IPS-20b (cell line): ENCODE results near the gene CACNA1I.

Experiments used
- H3K27ac ChIP-seq: one replicate; pipeline ENCODE4 v1.5.1; 2013; ENCODE audit warnings: low read length
- H3K27me3 ChIP-seq: 2 replicates; pipeline ENCODE4 v1.6.1; 2013; ENCODE audit warnings: mild to moderate bottlenecking, low read length, inconsistent platforms; ENCODE audit not compliant: insufficient read depth
- H3K36me3 ChIP-seq: 2 replicates; pipeline ENCODE4 v1.6.1; 2013; ENCODE audit warnings: low read depth, mild to moderate bottlenecking, inconsistent platforms, low read length, moderate library complexity; ENCODE audit not compliant: insufficient read depth
- H3K4me1 ChIP-seq: 2 replicates; pipeline ENCODE4 v1.6.1; 2013; ENCODE audit warnings: mild to moderate bottlenecking, control low read depth, inconsistent platforms, low read length, moderate library complexity; ENCODE audit not compliant: insufficient read depth
- H3K4me3 ChIP-seq: 2 replicates; pipeline ENCODE4 v1.5.1; 2013; ENCODE audit warnings: mild to moderate bottlenecking, low read length, inconsistent platforms
- H3K9ac ChIP-seq: 2 replicates; pipeline ENCODE4 v1.6.1; 2013; ENCODE audit warnings: low read depth, mild to moderate bottlenecking, inconsistent platforms, low read length, moderate library complexity
- H3K9me3 ChIP-seq: 2 replicates; pipeline ENCODE4 v1.6.1; 2013; ENCODE audit warnings: mild to moderate bottlenecking, low read depth, low read length, inconsistent platforms; ENCODE audit not compliant: insufficient read depth

The CACNA1I gene

GRCh38 chr22:39594411-39594810 is 23.9 kb downstream of the CACNA1I start:
- H3K36me3 ChIP-seq = no peaks in the 10 kb centered on the region
- no peak overlapping the region for H3K4me3 ChIP-seq
- H3K27me3 ChIP-seq = peaks cover 21% of the 10 kb centered on the region
- H3K4me1 ChIP-seq = no peaks in the 10 kb centered on the region; the same call in 1 of the 2 replicates
- H3K9ac ChIP-seq = no peak overlapping the region
- no peak overlapping the region for H3K27ac ChIP-seq
- H3K9me3 ChIP-seq = no peaks in the 10 kb centered on the region

- Histone ChIP-seq H3K4me1 (no peaks in the 10 kb centered on the region; the same call in 1 of the 2 replicates), H3K27ac (no peak overlapping the region), H3K9ac (no peak overlapping the region), H3K27me3 (peaks cover 21% of the 10 kb centered on the region), H3K4me3 (no peak overlapping the region), H3K9me3 (no peaks in the 10 kb centered on the region), H3K36me3 (no peaks in the 10 kb centered on the region)
Observed at GRCh38 chr22:39595622-39596172, 25.1 kb downstream of the CACNA1I start.

DNA sequence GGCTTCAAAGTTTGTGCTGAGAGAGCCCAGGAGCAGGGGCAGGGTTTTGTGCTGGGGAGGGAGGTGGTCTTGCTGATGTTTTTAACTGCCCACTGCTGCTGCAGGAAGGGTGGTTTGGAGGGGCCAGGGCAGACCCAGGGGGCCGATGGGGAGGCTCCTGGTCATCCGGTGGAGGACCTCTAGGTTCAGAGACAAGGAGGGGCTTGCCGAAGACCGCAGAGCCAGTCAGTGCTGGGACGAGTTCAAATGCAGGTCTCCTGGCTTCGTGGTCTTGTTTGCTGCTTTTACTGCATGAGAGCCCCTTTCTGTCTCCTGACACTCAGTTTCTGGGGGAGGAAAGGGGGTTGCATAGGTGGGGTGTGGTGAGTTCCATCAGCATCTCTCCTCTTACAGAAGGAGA is 26.0 kb downstream of the CACNA1I start:
- Histone ChIP-seq H3K9ac (no peak overlapping the region), H3K9me3 (no peaks in the 10 kb centered on the region), H3K27ac (no peak overlapping the region), H3K4me3 (no peak overlapping the region), H3K4me1 (no peaks in the 10 kb centered on the region; the same call in 1 of the 2 replicates), H3K36me3 (no peaks in the 10 kb centered on the region), H3K27me3 (peaks cover 21% of the 10 kb centered on the region)

GRCh38 chr22:39597236-39597869 is 26.8 kb downstream of the CACNA1I start:
- no peak overlapping the region for H3K27ac ChIP-seq
- no peaks in the 10 kb centered on the region for H3K36me3 ChIP-seq
- no peaks in the 10 kb centered on the region for H3K9me3 ChIP-seq
- no peak overlapping the region for H3K4me3 ChIP-seq
- H3K9ac ChIP-seq = no peak overlapping the region
- H3K4me1 ChIP-seq = no peaks in the 10 kb centered on the region; the same call in 1 of the 2 replicates
- peaks cover 21% of the 10 kb centered on the region for H3K27me3 ChIP-seq

- no peaks in the 10 kb centered on the region for H3K36me3 ChIP-seq
- H3K27me3 ChIP-seq = peaks cover 21% of the 10 kb centered on the region
- no peaks in the 10 kb centered on the region; the same call in 1 of the 2 replicates for H3K9me3 ChIP-seq
- no peak overlapping the region for H3K27ac ChIP-seq
- peak overlapping the region; percentile 64; the same call in 1 of the 2 replicates for H3K4me3 ChIP-seq
- no peaks in the 10 kb centered on the region for H3K4me1 ChIP-seq
- H3K9ac ChIP-seq = no peak overlapping the region
Observed at GRCh38 chr22:39598017-39598965, 27.7 kb downstream of the CACNA1I start.

DNA sequence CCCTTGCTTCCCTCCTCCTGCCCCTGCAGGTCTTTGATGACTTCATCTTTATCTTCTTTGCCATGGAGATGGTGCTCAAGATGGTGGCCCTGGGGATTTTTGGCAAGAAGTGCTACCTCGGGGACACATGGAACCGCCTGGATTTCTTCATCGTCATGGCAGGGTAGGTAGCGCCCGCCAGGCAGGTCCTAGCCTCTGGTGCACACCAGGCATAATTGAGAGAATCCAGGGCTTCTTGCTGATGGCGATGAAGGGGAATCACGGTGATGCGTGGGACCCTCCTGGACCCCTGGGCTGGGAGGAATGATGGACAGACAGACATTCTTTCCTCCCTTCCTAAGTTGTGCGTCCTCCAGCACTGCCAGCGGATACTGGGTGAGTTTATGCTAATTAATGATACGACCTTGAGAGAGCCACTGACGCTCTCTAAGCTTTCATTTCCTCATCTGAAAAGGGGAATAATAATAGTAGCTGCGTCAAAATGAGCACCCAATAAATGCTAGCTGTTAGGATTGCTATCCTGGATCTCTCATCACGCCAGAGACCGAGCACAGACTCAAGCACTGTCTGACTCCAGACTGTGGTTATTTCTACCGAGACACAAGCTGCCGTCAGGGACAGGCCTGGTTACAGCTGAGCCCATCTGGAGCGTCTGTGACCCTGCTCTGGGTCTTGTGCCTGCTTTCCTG is 30.1 kb downstream of the CACNA1I start:
- H3K4me1 ChIP-seq = no peaks in the 10 kb centered on the region

DNA sequence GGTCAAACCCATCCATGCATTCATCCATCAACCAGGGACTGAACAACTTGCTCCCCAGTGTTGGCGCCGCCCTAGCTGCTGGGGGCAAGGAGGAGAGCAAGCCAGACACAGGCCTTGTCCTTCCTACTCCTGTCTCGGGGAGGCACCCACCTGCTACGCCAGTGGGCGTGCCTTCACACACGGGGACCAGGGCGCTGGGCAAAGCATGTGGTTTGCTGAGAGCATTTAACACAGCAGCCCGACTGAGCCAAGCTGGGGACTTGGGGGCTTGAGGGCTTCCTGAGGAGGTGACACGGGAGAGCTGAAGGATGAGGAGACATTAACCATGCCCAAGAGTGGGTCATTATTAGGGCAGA is 30.6 kb downstream of the CACNA1I start:
- Histone ChIP-seq H3K9ac (no peak overlapping the region), H3K27ac (no peak overlapping the region), H3K9me3 (no peaks in the 10 kb centered on the region; the same call in 1 of the 2 replicates), H3K4me1 (no peaks in the 10 kb centered on the region), H3K36me3 (no peaks in the 10 kb centered on the region), H3K27me3 (peaks cover 21% of the 10 kb centered on the region), H3K4me3 (no peak overlapping the region)

More for the DNA sequence above, 30.1 kb downstream of the CACNA1I start:
- Histone ChIP-seq H3K27ac (no peak overlapping the region), H3K27me3 (peaks cover 21% of the 10 kb centered on the region), H3K4me3 (no peak overlapping the region), H3K9me3 (no peaks in the 10 kb centered on the region; the same call in 1 of the 2 replicates), H3K36me3 (no peaks in the 10 kb centered on the region), H3K9ac (no peak overlapping the region)

- Histone ChIP-seq H3K27ac (no peak overlapping the region), H3K4me1 (no peaks in the 10 kb centered on the region), H3K36me3 (no peaks in the 10 kb centered on the region), H3K9me3 (no peaks in the 10 kb centered on the region; the same call in 1 of the 2 replicates), H3K4me3 (no peak overlapping the region), H3K9ac (no peak overlapping the region), H3K27me3 (peaks cover 5% of the 10 kb centered on the region)
Observed at GRCh38 chr22:39603345-39603744, 32.8 kb downstream of the CACNA1I start.

- Histone ChIP-seq H3K27ac (no peak overlapping the region), H3K27me3 (peaks cover 5% of the 10 kb centered on the region; the same call in 1 of the 2 replicates), H3K4me3 (no peak overlapping the region), H3K9ac (no peak overlapping the region), H3K4me1 (no peaks in the 10 kb centered on the region), H3K9me3 (no peaks in the 10 kb centered on the region), H3K36me3 (no peaks in the 10 kb centered on the region)
Observed at GRCh38 chr22:39610246-39610645, 39.7 kb downstream of the CACNA1I start.

DNA sequence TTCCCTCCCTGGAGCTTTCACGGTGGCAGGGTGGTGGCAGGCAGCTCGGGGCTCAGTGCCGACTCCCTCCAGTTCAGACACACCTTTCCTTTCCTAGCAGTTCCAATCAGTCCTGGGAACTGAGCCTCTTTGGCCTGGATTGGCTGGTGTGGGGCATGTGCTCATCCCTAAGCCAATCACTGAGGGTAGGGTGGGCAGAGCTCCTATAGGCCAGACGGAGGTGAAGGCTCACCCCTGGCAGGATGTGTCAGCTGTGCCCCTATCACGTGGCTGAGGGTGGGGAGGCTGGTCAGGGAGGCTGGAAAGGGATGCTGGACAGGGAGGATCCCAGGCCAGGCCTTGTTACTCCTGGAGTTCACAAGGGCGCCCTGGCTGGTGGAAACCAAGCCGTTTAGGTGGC is 40.2 kb downstream of the CACNA1I start:
- Histone ChIP-seq H3K27me3 (peaks cover 5% of the 10 kb centered on the region; the same call in 1 of the 2 replicates), H3K36me3 (no peaks in the 10 kb centered on the region), H3K9ac (no peak overlapping the region), H3K4me3 (no peak overlapping the region), H3K4me1 (no peaks in the 10 kb centered on the region), H3K27ac (no peak overlapping the region), H3K9me3 (no peaks in the 10 kb centered on the region)

GRCh38 chr22:39611360-39611759 is 40.8 kb downstream of the CACNA1I start:
- Histone ChIP-seq H3K9ac (no peak overlapping the region), H3K9me3 (no peaks in the 10 kb centered on the region), H3K4me3 (no peak overlapping the region), H3K4me1 (no peaks in the 10 kb centered on the region), H3K27me3 (peaks cover 5% of the 10 kb centered on the region; the same call in 1 of the 2 replicates), H3K27ac (no peak overlapping the region), H3K36me3 (no peaks in the 10 kb centered on the region)
